GM19035 (cell line): ENCODE measurements around the gene SRXN1.
"Not testable (repeated sequence)": the region's sequence is repeated elsewhere in the genome, so short reads cannot be mapped to it uniquely, and the experiment has no call there.

Experiments used
- ATAC-seq: cut with Tn5 transposase; IDR thresholded peaks from one replicate; pipeline ENCODE4 v1.9.1; 2021; ENCODE audit not compliant: unreplicated experiment

SRXN1 gene

GRCh38 chr20:653110-653589 lies at the start of gene SRXN1:
Gene SRXN1, minus strand, starts transcription at chr20:653200. Its CDS starts 15 bp downstream, at chr20:653185.
- peak; percentile 86 for ATAC-seq

- no peak for ATAC-seq
Measured at GRCh38 chr20:701401-702129, 48.6 kb upstream of the SRXN1 start.

- no peak for ATAC-seq
Measured at GRCh38 chr20:699811-700338, 46.9 kb upstream of the SRXN1 start.

GRCh38 chr20:699342-699741 lies 46.3 kb upstream of the SRXN1 start:
- no peak for ATAC-seq

GRCh38 chr20:698276-698675 lies 45.3 kb upstream of the SRXN1 start:
- no peak for ATAC-seq

- ATAC-seq, result no peak
Measured at GRCh38 chr20:697826-698225, 44.8 kb upstream of the SRXN1 start.

GRCh38 chr20:695165-695866 lies 42.3 kb upstream of the SRXN1 start:
- no peak for ATAC-seq

- ATAC-seq, result no peak
Measured at GRCh38 chr20:694496-694895, 41.5 kb upstream of the SRXN1 start.

- not testable (repeated sequence) for ATAC-seq
Measured at GRCh38 chr20:693786-694185, 40.8 kb upstream of the SRXN1 start.

GRCh38 chr20:692044-692443 lies 39.0 kb upstream of the SRXN1 start:
- ATAC-seq, result no peak

- no peak for ATAC-seq
Measured at GRCh38 chr20:689947-690346, 36.9 kb upstream of the SRXN1 start.

GRCh38 chr20:689348-689747 lies 36.3 kb upstream of the SRXN1 start:
- no peak for ATAC-seq

- no peak for ATAC-seq
Measured at GRCh38 chr20:688809-689212, 35.8 kb upstream of the SRXN1 start.

- no peak for ATAC-seq
Measured at GRCh38 chr20:687468-688203, 34.6 kb upstream of the SRXN1 start.

- ATAC-seq, result no peak
Measured at GRCh38 chr20:684676-685319, 31.8 kb upstream of the SRXN1 start.

- ATAC-seq, result no peak
Measured at GRCh38 chr20:682123-682522, 29.1 kb upstream of the SRXN1 start.

GRCh38 chr20:680638-681187 lies 27.7 kb upstream of the SRXN1 start:
- no peak for ATAC-seq

- no peak for ATAC-seq
Measured at GRCh38 chr20:677957-678356, 25.0 kb upstream of the SRXN1 start.

- no peak for ATAC-seq
Measured at GRCh38 chr20:676967-677366, 24.0 kb upstream of the SRXN1 start.

- ATAC-seq, result no peak
Measured at GRCh38 chr20:676315-676937, 23.4 kb upstream of the SRXN1 start.
